Liver (tissue), 3 donors: Measurements from ENCODE around the gene RAET1E.

Experiments used
- EGR1 ChIP-seq, 2 donors: IDR thresholded peaks; 2 replicates each; pipeline ENCODE4 v1.6.1; 2016 to 2018; ENCODE audit warnings: antibody characterized with exemption in 2 of 2, low read depth in 2 of 2
- FOXA1 ChIP-seq: IDR thresholded peaks from 2 replicates; pipeline ENCODE4 v1.6.1; 2016; ENCODE audit warnings: antibody characterized with exemption
- HNF4A ChIP-seq, 2 donors: conservative IDR thresholded peaks; 2 replicates each; pipeline ENCODE4 v1.6.1; 2016; ENCODE audit warnings: antibody characterized with exemption in 2 of 2, mild to moderate bottlenecking in 2 of 2
- RAD21 ChIP-seq, 2 donors: IDR thresholded peaks; 2 replicates each; pipeline ENCODE4 v1.6.1; 2016; ENCODE audit warnings: antibody characterized with exemption in 2 of 2, mild to moderate bottlenecking in 2 of 2
- TAF1 ChIP-seq: conservative IDR thresholded peaks from 2 replicates; pipeline ENCODE4 v1.6.1; 2016; ENCODE audit warnings: antibody characterized with exemption, mild to moderate bottlenecking
- YY1 ChIP-seq: IDR thresholded peaks from 2 replicates; pipeline ENCODE4 v1.6.1; 2016; ENCODE audit warnings: antibody characterized with exemption, mild to moderate bottlenecking
- TF ChIP-seq, protein P1 (sequence below): fragments of 150-350 bp; IDR thresholded peaks from 2 replicates; pipeline ENCODE4 v1.5.1; 2017; ENCODE audit warnings: improper control_type of control experiment, low read depth, low read length; ENCODE audit not compliant: missing input control
- TF ChIP-seq, protein P2 (sequence below): IDR thresholded peaks from 2 replicates; pipeline ENCODE4 v1.6.1; 2016; ENCODE audit warnings: antibody characterized with exemption, mild to moderate bottlenecking
- TF ChIP-seq, protein P3 (sequence below): IDR thresholded peaks from 2 replicates; pipeline ENCODE4 v1.6.1; 2016; ENCODE audit warnings: antibody characterized with exemption
- donor health status: healthy.
- donor health status: healthy.

DNA sequence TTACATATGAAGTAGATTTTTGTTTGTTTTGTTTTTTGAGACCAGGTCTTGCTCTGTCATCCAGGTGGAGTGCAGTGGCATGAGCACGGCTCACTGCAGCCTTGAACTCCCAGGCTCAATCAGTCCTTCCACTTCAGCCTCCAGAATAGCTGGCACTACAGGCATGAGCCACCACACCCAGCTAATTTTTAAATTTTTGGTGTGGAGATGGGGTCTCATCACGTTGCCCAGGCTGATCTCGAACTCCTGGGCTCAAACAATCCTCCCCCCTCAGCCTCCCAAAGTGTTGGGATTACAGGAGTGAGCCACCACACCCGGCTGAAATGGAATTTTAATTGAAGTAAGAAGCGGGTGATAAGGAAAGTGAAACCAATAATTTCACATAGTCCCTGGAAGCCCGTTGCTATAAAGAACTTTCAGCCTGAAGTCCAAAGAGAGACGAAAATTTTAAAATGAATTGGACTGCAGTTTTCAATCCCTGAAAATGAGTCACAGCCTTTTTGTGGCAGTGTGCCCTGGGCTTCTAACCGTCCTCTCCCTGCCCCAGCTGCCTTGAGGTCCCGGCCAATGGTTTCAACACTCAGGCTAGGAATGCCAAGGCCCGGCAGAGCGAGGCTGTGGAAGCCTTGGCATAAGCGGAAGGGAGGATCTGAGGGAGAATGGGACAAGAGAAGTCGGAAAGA is 757 bp downstream of the RAET1E start:
- TF ChIP-seq, protein P1, sequence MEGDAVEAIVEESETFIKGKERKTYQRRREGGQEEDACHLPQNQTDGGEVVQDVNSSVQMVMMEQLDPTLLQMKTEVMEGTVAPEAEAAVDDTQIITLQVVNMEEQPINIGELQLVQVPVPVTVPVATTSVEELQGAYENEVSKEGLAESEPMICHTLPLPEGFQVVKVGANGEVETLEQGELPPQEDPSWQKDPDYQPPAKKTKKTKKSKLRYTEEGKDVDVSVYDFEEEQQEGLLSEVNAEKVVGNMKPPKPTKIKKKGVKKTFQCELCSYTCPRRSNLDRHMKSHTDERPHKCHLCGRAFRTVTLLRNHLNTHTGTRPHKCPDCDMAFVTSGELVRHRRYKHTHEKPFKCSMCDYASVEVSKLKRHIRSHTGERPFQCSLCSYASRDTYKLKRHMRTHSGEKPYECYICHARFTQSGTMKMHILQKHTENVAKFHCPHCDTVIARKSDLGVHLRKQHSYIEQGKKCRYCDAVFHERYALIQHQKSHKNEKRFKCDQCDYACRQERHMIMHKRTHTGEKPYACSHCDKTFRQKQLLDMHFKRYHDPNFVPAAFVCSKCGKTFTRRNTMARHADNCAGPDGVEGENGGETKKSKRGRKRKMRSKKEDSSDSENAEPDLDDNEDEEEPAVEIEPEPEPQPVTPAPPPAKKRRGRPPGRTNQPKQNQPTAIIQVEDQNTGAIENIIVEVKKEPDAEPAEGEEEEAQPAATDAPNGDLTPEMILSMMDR = no peak
- TF ChIP-seq, protein P2, sequence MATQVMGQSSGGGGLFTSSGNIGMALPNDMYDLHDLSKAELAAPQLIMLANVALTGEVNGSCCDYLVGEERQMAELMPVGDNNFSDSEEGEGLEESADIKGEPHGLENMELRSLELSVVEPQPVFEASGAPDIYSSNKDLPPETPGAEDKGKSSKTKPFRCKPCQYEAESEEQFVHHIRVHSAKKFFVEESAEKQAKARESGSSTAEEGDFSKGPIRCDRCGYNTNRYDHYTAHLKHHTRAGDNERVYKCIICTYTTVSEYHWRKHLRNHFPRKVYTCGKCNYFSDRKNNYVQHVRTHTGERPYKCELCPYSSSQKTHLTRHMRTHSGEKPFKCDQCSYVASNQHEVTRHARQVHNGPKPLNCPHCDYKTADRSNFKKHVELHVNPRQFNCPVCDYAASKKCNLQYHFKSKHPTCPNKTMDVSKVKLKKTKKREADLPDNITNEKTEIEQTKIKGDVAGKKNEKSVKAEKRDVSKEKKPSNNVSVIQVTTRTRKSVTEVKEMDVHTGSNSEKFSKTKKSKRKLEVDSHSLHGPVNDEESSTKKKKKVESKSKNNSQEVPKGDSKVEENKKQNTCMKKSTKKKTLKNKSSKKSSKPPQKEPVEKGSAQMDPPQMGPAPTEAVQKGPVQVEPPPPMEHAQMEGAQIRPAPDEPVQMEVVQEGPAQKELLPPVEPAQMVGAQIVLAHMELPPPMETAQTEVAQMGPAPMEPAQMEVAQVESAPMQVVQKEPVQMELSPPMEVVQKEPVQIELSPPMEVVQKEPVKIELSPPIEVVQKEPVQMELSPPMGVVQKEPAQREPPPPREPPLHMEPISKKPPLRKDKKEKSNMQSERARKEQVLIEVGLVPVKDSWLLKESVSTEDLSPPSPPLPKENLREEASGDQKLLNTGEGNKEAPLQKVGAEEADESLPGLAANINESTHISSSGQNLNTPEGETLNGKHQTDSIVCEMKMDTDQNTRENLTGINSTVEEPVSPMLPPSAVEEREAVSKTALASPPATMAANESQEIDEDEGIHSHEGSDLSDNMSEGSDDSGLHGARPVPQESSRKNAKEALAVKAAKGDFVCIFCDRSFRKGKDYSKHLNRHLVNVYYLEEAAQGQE = no peak
- TF ChIP-seq HNF4A (conservative IDR thresholded peaks at IDR 0.05) = peak; percentile 56 to 68
- no peak for TF ChIP-seq YY1
- no peak for TF ChIP-seq EGR1 (IDR thresholded peaks at IDR 0.05; ENCODE audit: low read depth in 2 of 2)
- no peak for TF ChIP-seq TAF1
- TF ChIP-seq FOXA1 = no peak
- TF ChIP-seq, protein P3, sequence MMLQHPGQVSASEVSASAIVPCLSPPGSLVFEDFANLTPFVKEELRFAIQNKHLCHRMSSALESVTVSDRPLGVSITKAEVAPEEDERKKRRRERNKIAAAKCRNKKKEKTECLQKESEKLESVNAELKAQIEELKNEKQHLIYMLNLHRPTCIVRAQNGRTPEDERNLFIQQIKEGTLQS = no peak
- peak; percentile 19 to 46 for TF ChIP-seq RAD21 (IDR thresholded peaks at IDR 0.05)
